ENCODE results near the gene IL4R. TPM values are rescaled to one million over a fixed set of nuclear protein-coding genes. Genes with fewer than 3 reads are reported as not detected.

IL4R gene
- polyA plus RNA-seq, 1 donor from 2014 or later, result 0.07 TPM

DNA sequence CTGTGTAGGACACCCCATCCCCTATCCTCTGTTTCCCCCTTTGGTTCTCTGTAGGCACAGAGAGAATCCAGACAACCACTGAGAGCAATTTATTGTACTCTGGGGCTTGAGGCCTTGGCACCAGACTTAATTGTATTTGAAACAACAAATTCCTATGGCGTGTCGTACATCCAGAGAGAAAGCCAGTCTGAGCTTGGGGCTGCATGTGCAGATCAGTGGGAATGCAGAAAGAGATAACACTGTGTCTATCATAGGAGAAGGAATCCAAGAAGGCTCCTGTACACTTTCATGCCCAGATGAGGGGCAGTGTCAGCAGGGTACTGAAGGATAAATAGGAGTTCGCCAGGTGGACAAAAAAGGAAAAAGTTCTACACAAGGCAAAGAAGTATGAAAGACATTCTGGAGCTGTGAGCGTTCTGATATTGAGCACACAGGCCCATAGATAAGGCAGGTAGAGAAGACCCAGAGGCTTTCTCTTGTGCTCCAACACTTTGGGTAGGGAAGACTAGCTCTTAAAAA, 22.0 kb upstream of the IL4R start:
- H4K20me1 ChIP-seq (ENCODE audit: insufficient read depth), result no peaks in the 10 kb centered on the region
- no peaks in the 10 kb centered on the region for H3K9me2 ChIP-seq (ENCODE audit: insufficient read depth, low read length)
- TF ChIP-seq MXI1 (conservative IDR thresholded peaks at IDR 0.05; ENCODE audit: poor library complexity, severe bottlenecking), result no peak
- TF ChIP-seq TAF1 (IDR thresholded peaks at IDR 0.05; ENCODE audit: low read depth), result no peak
- TF ChIP-seq, protein P1, sequence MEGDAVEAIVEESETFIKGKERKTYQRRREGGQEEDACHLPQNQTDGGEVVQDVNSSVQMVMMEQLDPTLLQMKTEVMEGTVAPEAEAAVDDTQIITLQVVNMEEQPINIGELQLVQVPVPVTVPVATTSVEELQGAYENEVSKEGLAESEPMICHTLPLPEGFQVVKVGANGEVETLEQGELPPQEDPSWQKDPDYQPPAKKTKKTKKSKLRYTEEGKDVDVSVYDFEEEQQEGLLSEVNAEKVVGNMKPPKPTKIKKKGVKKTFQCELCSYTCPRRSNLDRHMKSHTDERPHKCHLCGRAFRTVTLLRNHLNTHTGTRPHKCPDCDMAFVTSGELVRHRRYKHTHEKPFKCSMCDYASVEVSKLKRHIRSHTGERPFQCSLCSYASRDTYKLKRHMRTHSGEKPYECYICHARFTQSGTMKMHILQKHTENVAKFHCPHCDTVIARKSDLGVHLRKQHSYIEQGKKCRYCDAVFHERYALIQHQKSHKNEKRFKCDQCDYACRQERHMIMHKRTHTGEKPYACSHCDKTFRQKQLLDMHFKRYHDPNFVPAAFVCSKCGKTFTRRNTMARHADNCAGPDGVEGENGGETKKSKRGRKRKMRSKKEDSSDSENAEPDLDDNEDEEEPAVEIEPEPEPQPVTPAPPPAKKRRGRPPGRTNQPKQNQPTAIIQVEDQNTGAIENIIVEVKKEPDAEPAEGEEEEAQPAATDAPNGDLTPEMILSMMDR (IDR thresholded peaks at IDR 0.05; ENCODE audit: poor library complexity, severe bottlenecking), result no peak
- no peak for TF ChIP-seq EP300 (conservative IDR thresholded peaks at IDR 0.05; ENCODE audit: poor library complexity, severe bottlenecking)
- TF ChIP-seq RAD21 (conservative IDR thresholded peaks at IDR 0.05), result no peak
- no peak for TF ChIP-seq POLR2AphosphoS5 (IDR thresholded peaks at IDR 0.05)
- TF ChIP-seq, protein P2, sequence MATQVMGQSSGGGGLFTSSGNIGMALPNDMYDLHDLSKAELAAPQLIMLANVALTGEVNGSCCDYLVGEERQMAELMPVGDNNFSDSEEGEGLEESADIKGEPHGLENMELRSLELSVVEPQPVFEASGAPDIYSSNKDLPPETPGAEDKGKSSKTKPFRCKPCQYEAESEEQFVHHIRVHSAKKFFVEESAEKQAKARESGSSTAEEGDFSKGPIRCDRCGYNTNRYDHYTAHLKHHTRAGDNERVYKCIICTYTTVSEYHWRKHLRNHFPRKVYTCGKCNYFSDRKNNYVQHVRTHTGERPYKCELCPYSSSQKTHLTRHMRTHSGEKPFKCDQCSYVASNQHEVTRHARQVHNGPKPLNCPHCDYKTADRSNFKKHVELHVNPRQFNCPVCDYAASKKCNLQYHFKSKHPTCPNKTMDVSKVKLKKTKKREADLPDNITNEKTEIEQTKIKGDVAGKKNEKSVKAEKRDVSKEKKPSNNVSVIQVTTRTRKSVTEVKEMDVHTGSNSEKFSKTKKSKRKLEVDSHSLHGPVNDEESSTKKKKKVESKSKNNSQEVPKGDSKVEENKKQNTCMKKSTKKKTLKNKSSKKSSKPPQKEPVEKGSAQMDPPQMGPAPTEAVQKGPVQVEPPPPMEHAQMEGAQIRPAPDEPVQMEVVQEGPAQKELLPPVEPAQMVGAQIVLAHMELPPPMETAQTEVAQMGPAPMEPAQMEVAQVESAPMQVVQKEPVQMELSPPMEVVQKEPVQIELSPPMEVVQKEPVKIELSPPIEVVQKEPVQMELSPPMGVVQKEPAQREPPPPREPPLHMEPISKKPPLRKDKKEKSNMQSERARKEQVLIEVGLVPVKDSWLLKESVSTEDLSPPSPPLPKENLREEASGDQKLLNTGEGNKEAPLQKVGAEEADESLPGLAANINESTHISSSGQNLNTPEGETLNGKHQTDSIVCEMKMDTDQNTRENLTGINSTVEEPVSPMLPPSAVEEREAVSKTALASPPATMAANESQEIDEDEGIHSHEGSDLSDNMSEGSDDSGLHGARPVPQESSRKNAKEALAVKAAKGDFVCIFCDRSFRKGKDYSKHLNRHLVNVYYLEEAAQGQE (IDR thresholded peaks at IDR 0.05; ENCODE audit: borderline replicate concordance), result no peak
- TF ChIP-seq SMC3 (conservative IDR thresholded peaks at IDR 0.05; ENCODE audit: poor library complexity), result no peak
- TF ChIP-seq EZH2 (IDR thresholded peaks at IDR 0.05; ENCODE audit: borderline replicate concordance, insufficient read depth, low read length, poor library complexity, severe bottlenecking), result no peak
- no peak overlapping the region for H3K9ac ChIP-seq (ENCODE audit: low read length)
- no peaks in the 10 kb centered on the region for H3F3A ChIP-seq (ENCODE audit: insufficient read depth, low read length, poor library complexity, severe bottlenecking)
- no peaks in the 10 kb centered on the region for H3K9me3 ChIP-seq (ENCODE audit: low read length)
- no peak overlapping the region for H2AFZ ChIP-seq (ENCODE audit: low read depth, low read length)
- no peak overlapping the region for H3K4me3 ChIP-seq (ENCODE audit: low read length)
- no peak overlapping the region for H3K4me2 ChIP-seq (ENCODE audit: low read length)
- H3K27ac ChIP-seq (ENCODE audit: low read length), result no peak overlapping the region
- no peaks in the 10 kb centered on the region for H3K27me3 ChIP-seq (ENCODE audit: insufficient read depth, low read depth, low read length)
- H3K36me3 ChIP-seq (ENCODE audit: insufficient read depth, low read length), result no peaks in the 10 kb centered on the region
- no peaks in the 10 kb centered on the region for H3K79me2 ChIP-seq (replicated peaks; ENCODE audit: insufficient read depth, low read length)

DNA sequence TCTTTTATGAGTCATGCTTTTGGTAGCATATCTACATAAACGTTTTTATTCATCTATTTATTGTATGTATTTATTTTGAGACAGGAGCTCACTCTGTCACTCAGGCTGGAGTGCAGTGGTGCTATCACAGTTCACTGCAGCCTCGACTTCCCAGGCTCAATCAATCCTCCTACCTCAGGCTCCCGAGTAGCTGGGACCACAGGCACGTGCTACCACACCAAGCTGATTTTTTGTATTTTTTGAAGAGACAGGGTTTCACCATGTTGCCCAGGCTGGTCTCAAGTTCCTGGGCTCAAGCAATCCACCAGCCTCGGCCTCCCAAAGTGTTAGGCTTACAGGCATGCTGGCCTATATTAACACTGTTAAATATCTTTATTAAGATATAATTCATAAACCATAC, 20.4 kb upstream of the IL4R start:
- no peak overlapping the region for H3K27ac ChIP-seq (ENCODE audit: low read length)
- no peaks in the 10 kb centered on the region for H3K79me2 ChIP-seq (replicated peaks; ENCODE audit: insufficient read depth, low read length)
- H3F3A ChIP-seq (ENCODE audit: insufficient read depth, low read length, poor library complexity, severe bottlenecking), result no peaks in the 10 kb centered on the region
- no peaks in the 10 kb centered on the region for H3K27me3 ChIP-seq (ENCODE audit: insufficient read depth, low read depth, low read length)
- H3K9me2 ChIP-seq (ENCODE audit: insufficient read depth, low read length), result no peaks in the 10 kb centered on the region
- no peaks in the 10 kb centered on the region for H3K9me3 ChIP-seq (ENCODE audit: low read length)
- no peak overlapping the region for H3K4me2 ChIP-seq (ENCODE audit: low read length)
- TF ChIP-seq RAD21 (conservative IDR thresholded peaks at IDR 0.05) (no peak), TAF1 (IDR thresholded peaks at IDR 0.05; ENCODE audit: low read depth) (no peak), POLR2AphosphoS5 (IDR thresholded peaks at IDR 0.05) (no peak), MXI1 (conservative IDR thresholded peaks at IDR 0.05; ENCODE audit: poor library complexity, severe bottlenecking) (no peak), EZH2 (IDR thresholded peaks at IDR 0.05; ENCODE audit: borderline replicate concordance, insufficient read depth, low read length, poor library complexity, severe bottlenecking) (no peak), SMC3 (conservative IDR thresholded peaks at IDR 0.05; ENCODE audit: poor library complexity) (no peak), EP300 (conservative IDR thresholded peaks at IDR 0.05; ENCODE audit: poor library complexity, severe bottlenecking) (no peak)
- TF ChIP-seq, protein P2 (IDR thresholded peaks at IDR 0.05; ENCODE audit: borderline replicate concordance), result no peak
- TF ChIP-seq, protein P1 (IDR thresholded peaks at IDR 0.05; ENCODE audit: poor library complexity, severe bottlenecking), result no peak
- H3K4me3 ChIP-seq (ENCODE audit: low read length), result no peak overlapping the region
- no peak overlapping the region for H3K9ac ChIP-seq (ENCODE audit: low read length)
- no peak overlapping the region for H2AFZ ChIP-seq (ENCODE audit: low read depth, low read length)
- no peaks in the 10 kb centered on the region for H3K36me3 ChIP-seq (ENCODE audit: insufficient read depth, low read length)
- no peaks in the 10 kb centered on the region for H4K20me1 ChIP-seq (ENCODE audit: insufficient read depth)
